MCF 10A (cell line): ENCODE results near the gene SSBP2. TPM values are rescaled to one million over a fixed set of nuclear protein-coding genes. Genes with fewer than 3 reads are reported as not detected.

Source experiments
- BruUV-seq: library from RNA; stranded (reverse); fragments of 400-500 nt; replicated peaks from 2 replicates; lab custom pipeline; 2021; lab: Mats Ljungman, UMichigan
- CTCF ChIA-PET: fragments of 300-600 bp; sonication (Branson Sonifier 250); formaldehyde crosslinking; extraction: SDS; loops from one replicate; lab custom pipeline; 2021; ENCODE audit warnings: antibody characterized with exemption, inconsistent platforms; lab: Yijun Ruan, JAX
- POLR2A ChIA-PET: fragments of 300-600, 350-650 bp; sonication (Branson Sonifier 250); formaldehyde crosslinking; extraction: SDS; loops from one replicate; lab custom pipeline; 2020; ENCODE audit warnings: antibody characterized with exemption, inconsistent platforms; lab: Yijun Ruan, JAX
- DNase-seq: peaks from one replicate; pipeline ENCODE4 v3.0.0-alpha.2; 2018; ENCODE audit not compliant: unreplicated experiment
- H3K27ac Mint-ChIP-seq: one replicate; pipeline ENCODE4 v1.8.0; 2022; ENCODE audit warnings: mild to moderate bottlenecking, low read depth, mixed read lengths; ENCODE audit not compliant: unreplicated experiment
- H3K27me3 Mint-ChIP-seq: one replicate; pipeline ENCODE4 v1.8.0; 2022; ENCODE audit warnings: mixed read lengths; ENCODE audit not compliant: insufficient read depth, unreplicated experiment
- H3K36me3 Mint-ChIP-seq: one replicate; pipeline ENCODE4 v1.8.0; 2022; ENCODE audit warnings: mild to moderate bottlenecking, moderate library complexity, mixed read lengths; ENCODE audit not compliant: insufficient read depth, unreplicated experiment
- H3K4me1 Mint-ChIP-seq: one replicate; pipeline ENCODE4 v1.8.0; 2022; ENCODE audit warnings: mixed read lengths; ENCODE audit not compliant: insufficient read depth, unreplicated experiment
- H3K4me3 Mint-ChIP-seq: one replicate; pipeline ENCODE4 v1.8.0; 2022; ENCODE audit warnings: mild to moderate bottlenecking, moderate library complexity, mixed read lengths; ENCODE audit not compliant: unreplicated experiment
- H3K9me3 Mint-ChIP-seq: one replicate; pipeline ENCODE4 v1.8.0; 2022; ENCODE audit warnings: mixed read lengths; ENCODE audit not compliant: unreplicated experiment
- intact Hi-C: fragments of 100-400 bp; cut with micrococcal nuclease; formaldehyde crosslinking; loops from 2 replicates; pipeline ENCODE4 v1.14.1; 2022
- total RNA-seq: library from RNA; stranded (reverse); gene quantifications from 2 replicates; pipeline ENCODE4 v1.2.3, GENCODE V29; 2022
- TF ChIP-seq, protein P1 (sequence below): fragments of 200-600 bp; IDR thresholded peaks from one replicate; pipeline ENCODE4 v1.8.0; 2022; ENCODE audit warnings: antibody characterized with exemption, mild to moderate bottlenecking; ENCODE audit not compliant: unreplicated experiment

The SSBP2 gene
- total RNA-seq, 1 experiment from 2014 or later = 52.7 TPM

DNA sequence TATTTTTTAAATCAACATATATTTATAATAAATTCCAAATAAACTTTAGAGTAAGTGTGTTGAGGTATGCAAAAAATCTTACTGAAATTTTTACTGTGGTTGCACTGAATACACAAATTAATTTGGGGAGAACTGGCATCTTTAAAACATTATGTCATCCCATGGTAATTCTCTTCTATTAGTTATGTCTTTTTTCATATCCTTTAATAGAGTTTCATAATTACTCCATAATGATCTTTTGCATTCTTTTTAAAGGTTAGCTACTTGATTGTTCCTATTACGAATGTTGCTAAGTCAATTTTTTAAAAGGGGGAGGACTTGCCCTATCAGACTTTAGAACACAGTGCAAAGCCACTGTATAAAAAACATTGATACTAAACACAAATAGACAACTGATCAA, 26.8 kb downstream of the SSBP2 start:
- ChIA-PET CTCF (interaction anchor here (0.6 to 0.9 kb wide), 2 partner anchors 24 to 196 kb away, joined by 3 to 4 read pairs; no protein-coding TSS in a partner anchor), POLR2A (interaction anchor here (1.1 to 1.3 kb wide), 2 partner anchors 118 to 504 kb away, joined by 3 read pairs; no protein-coding TSS in a partner anchor)
- peaks cover 9% of the 10 kb centered on the region for H3K36me3 Mint-ChIP-seq
- TF ChIP-seq, protein P1, sequence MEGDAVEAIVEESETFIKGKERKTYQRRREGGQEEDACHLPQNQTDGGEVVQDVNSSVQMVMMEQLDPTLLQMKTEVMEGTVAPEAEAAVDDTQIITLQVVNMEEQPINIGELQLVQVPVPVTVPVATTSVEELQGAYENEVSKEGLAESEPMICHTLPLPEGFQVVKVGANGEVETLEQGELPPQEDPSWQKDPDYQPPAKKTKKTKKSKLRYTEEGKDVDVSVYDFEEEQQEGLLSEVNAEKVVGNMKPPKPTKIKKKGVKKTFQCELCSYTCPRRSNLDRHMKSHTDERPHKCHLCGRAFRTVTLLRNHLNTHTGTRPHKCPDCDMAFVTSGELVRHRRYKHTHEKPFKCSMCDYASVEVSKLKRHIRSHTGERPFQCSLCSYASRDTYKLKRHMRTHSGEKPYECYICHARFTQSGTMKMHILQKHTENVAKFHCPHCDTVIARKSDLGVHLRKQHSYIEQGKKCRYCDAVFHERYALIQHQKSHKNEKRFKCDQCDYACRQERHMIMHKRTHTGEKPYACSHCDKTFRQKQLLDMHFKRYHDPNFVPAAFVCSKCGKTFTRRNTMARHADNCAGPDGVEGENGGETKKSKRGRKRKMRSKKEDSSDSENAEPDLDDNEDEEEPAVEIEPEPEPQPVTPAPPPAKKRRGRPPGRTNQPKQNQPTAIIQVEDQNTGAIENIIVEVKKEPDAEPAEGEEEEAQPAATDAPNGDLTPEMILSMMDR = no peak
- intact Hi-C loops = no loop called here
- H3K4me1 Mint-ChIP-seq = peaks cover 32% of the 10 kb centered on the region
- no peak overlapping the region for H3K4me3 Mint-ChIP-seq
- DNase-seq = no peak
- no peaks in the 10 kb centered on the region for H3K9me3 Mint-ChIP-seq
- no peak overlapping the region for H3K27ac Mint-ChIP-seq
- no TSS peak for BruUV-seq
- no peaks in the 10 kb centered on the region for H3K27me3 Mint-ChIP-seq

GRCh38 chr5:81721049-81721448, 29.8 kb downstream of the SSBP2 start:
- H3K4me3 Mint-ChIP-seq = no peak overlapping the region
- ChIA-PET CTCF (interaction anchor here (0.7 kb wide), 1 partner anchor 273 kb away, joined by 3 read pairs; no protein-coding TSS in a partner anchor), POLR2A (no interaction called here)
- no peaks in the 10 kb centered on the region for H3K27me3 Mint-ChIP-seq
- no peaks in the 10 kb centered on the region for H3K9me3 Mint-ChIP-seq
- TF ChIP-seq, protein P1 = no peak
- intact Hi-C loops = no loop called here
- H3K27ac Mint-ChIP-seq = no peak overlapping the region
- peaks cover 35% of the 10 kb centered on the region for H3K4me1 Mint-ChIP-seq
- no TSS peak for BruUV-seq
- DNase-seq = no peak
- H3K36me3 Mint-ChIP-seq = peaks cover 7% of the 10 kb centered on the region

- Mint-ChIP-seq H3K36me3 (peaks cover 7% of the 10 kb centered on the region), H3K9me3 (no peaks in the 10 kb centered on the region), H3K4me3 (no peak overlapping the region), H3K27ac (no peak overlapping the region), H3K27me3 (no peaks in the 10 kb centered on the region), H3K4me1 (peaks cover 23% of the 10 kb centered on the region)
- CTCF ChIA-PET = interaction anchor here (0.6 to 1.6 kb wide), 3 partner anchors 17 to 540 kb away, joined by 3 to 5 read pairs (median 3); no protein-coding TSS in a partner anchor
- POLR2A ChIA-PET = interaction anchor here (0.7 kb wide), 2 partner anchors 8 to 46 kb away, joined by 3 to 4 read pairs; no protein-coding TSS in a partner anchor
- TF ChIP-seq, protein P1 = no peak
- no peak for DNase-seq
- no TSS peak for BruUV-seq
- intact Hi-C loops = no loop called here
Measured at GRCh38 chr5:81719743-81720345, 31.1 kb downstream of the SSBP2 start.

GRCh38 chr5:81718300-81718699, 32.6 kb downstream of the SSBP2 start:
- no peak for DNase-seq
- no peak overlapping the region for H3K27ac Mint-ChIP-seq
- peaks cover 22% of the 10 kb centered on the region for H3K4me1 Mint-ChIP-seq
- peaks cover 4% of the 10 kb centered on the region for H3K36me3 Mint-ChIP-seq
- ChIA-PET POLR2A (interaction anchor here (0.6 to 0.9 kb wide), 2 partner anchors 135 to 498 kb away, joined by 3 read pairs; no protein-coding TSS in a partner anchor), CTCF (interaction anchor here (0.6 to 1.6 kb wide), 3 partner anchors 22 to 541 kb away, joined by 3 to 5 read pairs (median 3); no protein-coding TSS in a partner anchor)
- BruUV-seq = no TSS peak
- no peaks in the 10 kb centered on the region for H3K27me3 Mint-ChIP-seq
- no peaks in the 10 kb centered on the region for H3K9me3 Mint-ChIP-seq
- H3K4me3 Mint-ChIP-seq = no peak overlapping the region
- intact Hi-C loops = no loop called here
- TF ChIP-seq, protein P1 = no peak
